Heart left ventricle (tissue), 16 donors: ENCODE data around the gene CEP350. TPM values are rescaled to one million over a fixed set of nuclear protein-coding genes. Genes with fewer than 3 reads are reported as not detected.

Experiments
- ATAC-seq, 4 donors: fragments of 200-7000 bp; cut with Tn5 transposase; one replicate each; pipeline ENCODE4 v1.9.1; 2020 to 2022; ENCODE audit warnings: moderate library complexity in 4 of 4, mild to moderate bottlenecking in 3 of 4, moderate number of reproducible peaks in 1 of 4
- DNase-seq, 5 donors: peaks; one replicate each; pipeline ENCODE4 v3.0.0-alpha.2; 2020
- H3K27ac ChIP-seq, 12 donors: fragments of 200-600 bp; sonication (generic) in 4 of 12; one replicate each; pipeline versions ENCODE4 v1.5.0 to v1.8.0; 2016 to 2022; ENCODE audit warnings: mild to moderate bottlenecking in 2 of 12
- H3K27me3 ChIP-seq, 9 donors: fragments of 200-600 bp; sonication (generic) in 2 of 9; one replicate each; pipeline versions ENCODE4 v1.5.1 to v1.8.0; 2016 to 2022; ENCODE audit warnings: mild to moderate bottlenecking in 3 of 9
- H3K36me3 ChIP-seq, 9 donors: fragments of 200-600 bp; sonication (generic) in 2 of 9; one replicate each; pipeline versions ENCODE4 v1.5.0 to v1.8.0; 2018 to 2022; ENCODE audit warnings: mild to moderate bottlenecking in 2 of 9
- H3K4me1 ChIP-seq, 12 donors: fragments of 200-600 bp; sonication (generic) in 4 of 12; one replicate each; pipeline versions ENCODE4 v1.5.0 to v1.8.0; 2016 to 2022; ENCODE audit warnings: mild to moderate bottlenecking in 3 of 12
- H3K4me3 ChIP-seq, 12 donors: fragments of 200-600 bp; sonication (generic) in 4 of 12; one replicate each; pipeline versions ENCODE4 v1.5.0 to v1.8.0; 2017 to 2022; ENCODE audit warnings: mild to moderate bottlenecking in 9 of 12, moderate library complexity in 4 of 12
- H3K9me3 ChIP-seq, 12 donors: fragments of 200-600 bp; sonication (generic) in 4 of 12; one replicate each; pipeline versions ENCODE4 v1.5.0 to v1.8.0; 2016 to 2022; ENCODE audit warnings: mild to moderate bottlenecking in 1 of 12
- CTCF ChIP-seq, 12 donors: fragments of 200-600 bp; sonication (generic) in 4 of 12; IDR thresholded peaks; one replicate each; pipeline versions ENCODE4 v1.5.0 to v1.8.0; 2018 to 2022; ENCODE audit warnings: antibody characterized with exemption in 12 of 12, mild to moderate bottlenecking in 5 of 12
- POLR2A ChIP-seq, 2 donors: fragments of 450-650 bp; IDR thresholded peaks; one replicate each; pipeline ENCODE4 v1.6.1; 2017; ENCODE audit warnings: antibody characterized with exemption in 2 of 2, mild to moderate bottlenecking in 2 of 2, moderate library complexity in 2 of 2
- WGBS, 4 donors: extraction: QIAGEN DNeasy Blood & Tissue Kit in 2 of 4; methylation state at CpG; one replicate each; pipeline versions ENCODE4 v1.1.5 to v1.1.7; 2013 to 2018; 5-methylcytosine and 5-hydroxymethylcytosine counted together
- intact Hi-C, 10 donors: fragments of 100-400 bp; cut with DNase I; formaldehyde crosslinking; loops; one replicate each; pipeline versions ENCODE4 v1.11.1 to v1.14.2; 2022
- polyA plus RNA-seq, 2 donors: library from polyadenylated mRNA; stranded (reverse); fragments of 200-250 nt; gene quantifications; one replicate each; pipeline ENCODE4 v1.2.3, GENCODE V29; 2013
- total RNA-seq, 9 donors: library from RNA; depleted of rRNA in 2 of 9; stranded (reverse); fragments of >200 nt in 2 of 9; fragmentation: NEBNext Ultra II Directional in 3 of 9; extraction: Animal tissue kit (Norgen Biotek cat#: 25700) in 3 of 9; gene quantifications; one replicate each; pipeline versions ENCODE4 v1.1.0 to v1.2.4, GENCODE V29; 2016 to 2023
- donor health status: ischemic (EF 13 %, LVEDD 7.1; RV severe dilation, severe dysfunction).
- donor health status: healthy with polysubstance abuse.
- donor health status: DM: no; HTN: yes; CAD: no.
- donor health status: DM: no; HTN: no; CAD: no.
- donor health status: ischemic (EF 25% LVEDD 6.9; RV normal size, moderate dysfunction).
- donor health status: ischemic (EF 25% LVEDD 5.7; RV mildly dilated, moderate dysfunction).
- donor health status: healthy.
- donor health status: DM: yes; HTN: yes; CAD: no.
- donor health status: ischemic (EF 35%, LVEDD 5.7; RV mildly dilated, moderate dysfunction).
- donor health status: nonischemic (EF 11% LVEDD 7.7; RV severe dilation, severe dysfunction).
- donor health status: DM: yes; HTN: yes; CAD: no.
- donor health status: PGD.
- donor health status: ischemic (EF 29% LVEDD 5.4; RV normal size, mild dysfunction).
- donor health status: nonischemic (EF 23%, LVEDD 6.1; RV moderate dilation, normal function).

Gene CEP350
- total and polyA plus RNA-seq, 11 donors = 7.8 to 65.3 (median 40.4) TPM

- Histone ChIP-seq H3K4me1 (no peaks in the 10 kb centered on the region), H3K9me3 (no peaks in the 10 kb centered on the region), H3K27me3 (no peaks in the 10 kb centered on the region), H3K27ac (no peak overlapping the region), H3K36me3 (peaks cover 0 to 92% (median 80%) of the 10 kb centered on the region in 9 donors), H3K4me3 (no peak overlapping the region)
- 0 to 59% (median 48%) methylated on average over 1 of the region's 1 CpG for WGBS, 4 donors
- no peak for ATAC-seq
- intact Hi-C loops = loop anchor here in 1 of 10 donors (10.0 kb wide), 1 partner anchor 169 kb away; no protein-coding TSS in a partner anchor
- TF ChIP-seq POLR2A (IDR thresholded peaks at IDR 0.05) = no peak
- no peak for TF ChIP-seq CTCF (IDR thresholded peaks at IDR 0.05)
- DNase-seq = no peak
Measured at GRCh38 chr1:180033390-180033789, 78.8 kb downstream of the CEP350 start.

DNA sequence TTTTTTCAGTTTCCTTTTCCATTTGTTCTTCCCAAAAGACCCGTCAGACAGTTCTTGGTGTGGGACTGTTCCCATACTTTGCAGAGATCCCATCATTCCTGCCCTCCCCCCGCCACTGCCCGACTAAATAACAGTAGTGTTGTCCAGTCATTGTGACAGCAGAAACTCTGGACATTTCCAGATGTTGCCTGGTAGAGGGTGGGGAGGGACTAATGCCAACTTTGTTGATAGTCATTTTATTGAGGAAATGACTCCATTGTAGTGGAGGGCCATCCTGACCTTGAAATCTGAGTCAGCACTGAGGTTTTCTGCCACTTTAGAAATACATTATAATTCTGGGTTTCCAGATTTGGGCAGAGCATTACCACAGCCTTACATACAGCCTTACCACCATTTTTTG lies 85.4 kb downstream of the CEP350 start:
- DNase-seq = no peak
- Histone ChIP-seq H3K27me3 (no peaks in the 10 kb centered on the region), H3K36me3 (peaks cover 0 to 89% (median 79%) of the 10 kb centered on the region in 9 donors), H3K27ac (no peak overlapping the region), H3K4me1 (no peaks in the 10 kb centered on the region), H3K4me3 (no peak overlapping the region), H3K9me3 (no peaks in the 10 kb centered on the region)
- intact Hi-C loops = no loop called here
- ATAC-seq = no peak
- whole genome bisulfite sequencing, 4 donors = 82 to 94% (median 87%) methylated on average over 3 of the region's 3 CpGs
- TF ChIP-seq CTCF (IDR thresholded peaks at IDR 0.05) (no peak), POLR2A (IDR thresholded peaks at IDR 0.05) (no peak)

DNA sequence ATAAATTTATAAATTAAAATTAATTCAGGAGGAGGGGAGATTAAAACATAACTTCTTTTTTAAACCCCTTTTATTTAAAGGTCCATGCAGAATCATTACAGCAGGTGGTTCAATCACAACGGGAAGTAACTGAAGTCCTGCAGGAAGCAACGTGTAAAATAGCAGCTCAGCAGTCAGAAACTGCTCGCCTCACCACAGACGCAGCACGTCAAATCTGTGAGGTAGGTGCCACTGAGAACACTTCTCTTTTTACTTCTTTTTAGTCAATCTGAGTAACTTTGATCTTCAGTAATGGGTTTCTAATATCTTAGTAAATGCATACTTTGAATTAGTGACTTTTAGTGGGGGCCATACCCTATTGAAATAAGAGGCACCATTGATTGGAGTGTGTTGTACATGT lies 87.0 kb downstream of the CEP350 start:
- no peak overlapping the region for H3K27ac ChIP-seq
- ATAC-seq (no peak), DNase-seq (no peak)
- TF ChIP-seq CTCF (IDR thresholded peaks at IDR 0.05) (no peak), POLR2A (IDR thresholded peaks at IDR 0.05) (no peak)
- no peak overlapping the region for H3K4me3 ChIP-seq
- no peaks in the 10 kb centered on the region for H3K9me3 ChIP-seq
- intact Hi-C loops = no loop called here
- peaks cover 0 to 90% (median 79%) of the 10 kb centered on the region in 9 donors for H3K36me3 ChIP-seq
- WGBS, 4 donors = 87 to 90% (median 88%) methylated on average over 5 of the region's 5 CpGs
- H3K27me3 ChIP-seq = no peaks in the 10 kb centered on the region
- H3K4me1 ChIP-seq = no peaks in the 10 kb centered on the region

GRCh38 chr1:180042988-180043622 lies 88.5 kb downstream of the CEP350 start:
- Histone ChIP-seq H3K36me3 (peaks cover 0 to 90% (median 78%) of the 10 kb centered on the region in 9 donors), H3K4me1 (no peaks in the 10 kb centered on the region), H3K27ac (no peak overlapping the region), H3K4me3 (no peak overlapping the region), H3K9me3 (no peaks in the 10 kb centered on the region), H3K27me3 (no peaks in the 10 kb centered on the region)
- WGBS, 4 donors = 93 to 95% (median 94%) methylated on average over 3 of the region's 3 CpGs
- no peak for TF ChIP-seq CTCF (IDR thresholded peaks at IDR 0.05)
- TF ChIP-seq POLR2A (IDR thresholded peaks at IDR 0.05) = no peak
- intact Hi-C loops = no loop called here
- no peak for DNase-seq
- no peak for ATAC-seq
